ENCODE results near the gene MACROD2. TPM values are rescaled to one million over a fixed set of nuclear protein-coding genes. Genes with fewer than 3 reads are reported as not detected.

MACROD2 gene
- total RNA-seq, 1 experiment from 2014 or later = 1.6 TPM

- H3T11ph ChIP-seq (ENCODE audit: low read length) = no peak overlapping the region
- H4K20me1 ChIP-seq (ENCODE audit: control insufficient read depth, insufficient read depth, insufficient read length) = no peaks in the 10 kb centered on the region
- no peak overlapping the region for H4K5ac ChIP-seq (ENCODE audit: insufficient read length, low read depth, low read length)
- no peak for DNase-seq
- Mint-ChIP-seq H3K36me3 (ENCODE audit: insufficient read depth in 1 of 3, low read depth in 3 of 3) (peaks cover 0 to 3% (median 0%) of the 10 kb centered on the region in 3 experiments; a peak in 2 of 7 replicates), H3K27ac (no peak overlapping the region), H3K4me1 (peaks cover 14 to 21% of the 10 kb centered on the region in 2 experiments), H3K9me3 (no peaks in the 10 kb centered on the region; a peak in 1 of 5 replicates), H3K4me3 (no peak overlapping the region), H3K27me3 (ENCODE audit: low read depth) (0 out of 2 replicates have a peak, but pooled peaks cover 2% of the 10 kb centered on the region)
- H3K79me1 ChIP-seq (ENCODE audit: insufficient read depth, low read depth, low read length, poor library complexity, severe bottlenecking) = no peaks in the 10 kb centered on the region
- no peak overlapping the region for H3K18ac ChIP-seq (ENCODE audit: insufficient read length, low read depth, low read length)
- no peaks in the 10 kb centered on the region for H3K23me2 ChIP-seq (ENCODE audit: insufficient read length, low read depth, low read length, poor library complexity, severe bottlenecking)
- no peak overlapping the region for H3K14ac ChIP-seq (ENCODE audit: insufficient read depth, low read length)
- 0 out of 2 replicates have a peak, but pooled peaks cover 2% of the 10 kb centered on the region for H3K4me1 ChIP-seq (ENCODE audit: insufficient read depth, low read length)
- H3K4ac ChIP-seq (ENCODE audit: low read depth, low read length) = no peak overlapping the region
- H2BK5ac ChIP-seq (ENCODE audit: insufficient read length, low read length) = no peak overlapping the region
- no CpG with 5 or more reads among the region's 2 CpGs for WGBS (ENCODE audit: extremely low coverage, insufficient read length, low lambda C conversion rate)
- no peak for TF ChIP-seq CTCF (conservative IDR thresholded peaks at IDR 0.05)
- no peak overlapping the region for H2AK5ac ChIP-seq (ENCODE audit: insufficient read length, low read length)
- H2BK15ac ChIP-seq (ENCODE audit: low read depth, low read length) = no peak overlapping the region
- H3K79me2 ChIP-seq (ENCODE audit: insufficient read depth, low read length) = no peaks in the 10 kb centered on the region
- H2BK12ac ChIP-seq (ENCODE audit: insufficient read length, low read depth, low read length) = no peak overlapping the region
- no peak overlapping the region for H3K23ac ChIP-seq (ENCODE audit: insufficient read length, low read depth, low read length)
- no peak overlapping the region for H4K91ac ChIP-seq (ENCODE audit: insufficient read length, low read depth, low read length)
- no peak overlapping the region for H3K27ac ChIP-seq (ENCODE audit: insufficient read length, low read depth, low read length)
- H3K9ac ChIP-seq (ENCODE audit: extremely low read depth, insufficient read length, low read length) = no peak overlapping the region
- no peak overlapping the region for H3K56ac ChIP-seq (ENCODE audit: insufficient read length, low read depth, low read length)
- no peak overlapping the region for H3K4me2 ChIP-seq (ENCODE audit: insufficient read depth, insufficient read length, low read length)
- no peak overlapping the region for H2BK20ac ChIP-seq (ENCODE audit: low read depth, low read length, poor library complexity, severe bottlenecking)
- no peaks in the 10 kb centered on the region for H3K27me3 ChIP-seq (ENCODE audit: insufficient read depth, low read length)
- H4K8ac ChIP-seq (replicated peaks; ENCODE audit: insufficient read length, low read depth, low read length) = no peak overlapping the region
- H2AFZ ChIP-seq (ENCODE audit: low read length) = no peak overlapping the region
- H2BK120ac ChIP-seq (ENCODE audit: low read depth, low read length, poor library complexity, severe bottlenecking) = no peak overlapping the region
- H3K9me3 ChIP-seq (ENCODE audit: control insufficient read depth, low read depth, low read length) = no peaks in the 10 kb centered on the region
Observed at GRCh38 chr20:15487030-15487429, 1491.7 kb downstream of the MACROD2 start.

Data from H9 (cell line).